Measurements from ENCODE around the gene LIPC.

LIPC gene

GRCh38 chr15:58521293-58521991, 89.7 kb downstream of the LIPC start:
- peak; percentile 68 for DNase-seq

GRCh38 chr15:58522391-58522790, 90.6 kb downstream of the LIPC start:
- no peak for DNase-seq

GRCh38 chr15:58522865-58523264, 91.1 kb downstream of the LIPC start:
- DNase-seq: no peak

DNA sequence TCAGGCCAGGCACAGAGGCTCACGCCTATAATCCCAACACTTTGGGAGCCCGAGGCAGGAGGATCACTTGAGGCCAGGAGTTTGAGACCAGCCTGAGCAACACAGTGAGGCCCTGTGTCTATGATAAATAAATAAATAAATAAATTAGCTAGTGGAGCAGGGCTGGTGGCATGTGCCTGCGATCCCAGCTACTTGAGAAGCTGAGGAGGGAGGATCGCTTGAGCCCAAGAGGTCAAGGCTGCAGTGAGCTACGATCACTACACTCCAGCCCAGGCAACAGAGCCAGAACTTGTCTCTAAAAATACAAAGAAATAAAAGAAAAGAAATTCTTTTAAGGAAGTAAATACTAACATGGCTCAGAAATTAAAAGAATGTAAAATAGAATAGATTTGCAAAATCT, 91.8 kb downstream of the LIPC start:
- no peak for DNase-seq

DNA sequence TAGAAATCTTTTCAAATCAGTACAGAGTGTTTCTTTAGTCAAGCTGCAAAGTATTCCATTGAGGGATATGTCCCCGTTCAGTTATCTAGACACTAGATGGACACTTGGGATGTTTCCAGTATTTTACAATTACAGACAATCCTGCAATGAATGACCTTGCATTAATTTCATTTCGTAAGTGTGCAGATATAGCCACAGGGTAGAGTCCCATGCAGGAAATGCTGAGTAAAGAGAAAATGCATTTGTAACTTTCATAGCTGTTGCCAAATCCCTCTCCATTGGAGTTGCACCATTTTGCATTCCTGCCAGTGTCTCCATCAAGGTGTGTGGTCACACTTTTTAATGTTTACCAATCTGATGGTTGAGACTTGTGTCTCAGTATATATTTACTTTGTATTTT, 92.5 kb downstream of the LIPC start:
- DNase-seq: no peak

DNA sequence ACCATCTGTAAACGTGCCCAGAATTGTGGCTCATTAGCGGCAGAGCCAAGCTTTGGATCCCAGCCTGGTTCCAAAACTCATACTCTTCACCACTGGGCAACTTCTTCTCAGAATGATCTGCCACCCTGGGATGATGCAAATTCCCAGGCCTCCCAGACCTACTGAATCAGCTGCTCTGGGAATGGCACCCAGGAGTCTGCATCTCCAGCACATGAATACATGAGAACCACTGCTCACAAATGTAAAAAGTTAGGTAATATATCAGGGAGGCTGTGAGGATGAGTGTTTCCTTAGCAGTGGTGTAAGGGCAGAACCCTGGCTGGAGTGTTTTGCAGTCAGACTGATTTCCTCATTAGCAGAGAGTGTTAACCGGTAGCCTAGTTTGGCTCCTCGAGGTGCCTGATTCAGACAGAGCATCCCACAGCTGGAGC, 94.2 kb downstream of the LIPC start:
- no peak for DNase-seq

- DNase-seq: no peak
Observed at GRCh38 chr15:58526647-58527192, 94.9 kb downstream of the LIPC start.

GRCh38 chr15:58527573-58528187, 95.9 kb downstream of the LIPC start:
- DNase-seq: no peak

DNA sequence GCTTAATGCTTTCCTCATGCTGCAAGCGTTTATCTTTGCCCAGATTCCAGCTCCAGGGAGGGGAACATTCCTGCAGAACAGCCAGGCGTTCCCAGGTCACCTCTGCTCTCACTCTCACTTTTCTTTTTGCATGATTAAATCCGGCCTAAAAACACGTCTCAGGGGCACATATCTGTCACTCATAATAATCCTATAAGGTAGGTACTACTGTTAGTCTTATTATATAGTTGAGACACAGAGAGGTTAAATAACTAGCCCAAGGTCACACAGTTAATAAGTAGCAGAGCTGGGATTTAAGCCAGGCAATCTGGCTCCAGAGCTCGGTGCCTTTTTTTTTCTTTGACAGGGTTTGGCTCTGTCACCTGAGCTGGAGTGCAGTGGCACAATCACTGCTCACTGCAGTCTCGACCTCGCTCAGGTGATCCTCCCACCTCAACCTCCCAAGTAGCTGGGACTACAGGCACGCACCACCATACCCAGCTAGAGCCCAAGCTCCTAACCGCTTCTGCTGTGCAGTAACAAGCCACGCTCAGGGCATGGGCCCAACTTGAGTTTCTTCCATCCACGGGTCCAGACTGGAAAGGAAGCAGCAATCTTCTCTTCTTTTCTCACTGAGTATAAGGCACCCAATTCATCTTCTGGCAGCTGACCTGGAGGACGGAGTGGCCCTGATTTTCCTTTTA, 96.5 kb downstream of the LIPC start:
- DNase-seq: no peak

DNA sequence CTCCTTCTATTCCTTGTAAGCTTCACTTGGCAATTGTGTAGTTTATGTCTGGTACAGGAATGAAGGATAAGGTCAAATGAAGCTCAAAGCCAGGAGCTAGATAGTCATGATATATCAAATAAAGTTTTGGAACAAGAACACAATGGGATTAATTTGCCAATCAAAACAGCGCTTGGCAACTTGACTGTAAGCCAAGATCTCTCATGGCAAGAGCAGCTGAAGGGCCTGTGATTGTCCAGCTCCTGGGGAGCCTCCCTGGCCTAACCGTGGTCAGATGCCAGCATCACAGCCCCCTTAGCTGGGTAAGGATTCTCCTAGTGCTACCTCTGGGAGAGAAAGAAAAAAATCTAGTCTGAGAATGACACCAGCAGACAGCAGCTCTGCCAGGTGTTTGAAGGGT, 97.2 kb downstream of the LIPC start:
- no peak for DNase-seq

- no peak for DNase-seq
Observed at GRCh38 chr15:58530056-58530590, 98.3 kb downstream of the LIPC start.

GRCh38 chr15:58532126-58532525, 100.3 kb downstream of the LIPC start:
- no peak for DNase-seq

DNA sequence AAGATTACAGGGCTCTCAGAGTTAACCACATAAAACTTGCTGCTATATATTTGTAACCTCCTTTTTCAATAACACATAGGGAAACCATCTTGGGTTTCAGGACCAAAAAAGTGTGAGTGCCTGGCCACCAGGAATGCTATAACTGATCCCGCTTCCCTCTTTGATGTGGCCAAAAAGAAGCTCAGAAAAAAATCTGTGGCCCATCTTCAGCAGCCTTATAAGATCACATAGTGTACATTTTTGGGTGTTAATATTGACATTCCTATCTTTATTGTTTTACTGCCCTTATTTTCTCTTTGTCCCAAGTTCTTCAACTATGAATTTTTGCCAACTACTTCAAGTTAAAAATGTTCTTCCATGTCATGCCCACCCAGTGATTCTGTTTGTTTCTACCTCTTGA, 102.8 kb downstream of the LIPC start:
- no peak for DNase-seq

DNA sequence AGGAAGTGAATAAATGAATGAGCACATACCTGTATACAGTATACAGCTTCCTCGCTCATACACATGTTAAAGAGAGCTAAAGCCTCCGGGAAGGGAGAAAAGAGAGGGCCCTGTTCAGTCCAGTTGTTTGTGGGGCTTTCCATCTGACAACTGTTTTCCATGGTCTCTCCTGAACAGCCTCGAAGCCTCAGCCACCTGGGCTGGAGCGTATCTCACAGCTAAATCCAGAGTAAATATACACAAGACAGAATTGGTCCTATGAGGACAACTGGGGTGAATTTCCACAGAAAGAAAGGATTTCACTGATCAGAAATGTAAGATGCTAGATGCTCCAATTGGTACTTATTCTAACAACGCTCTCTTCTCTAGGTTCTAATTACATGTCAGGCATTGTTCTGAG, 103.5 kb downstream of the LIPC start:
- peak; percentile 58 for DNase-seq

- peak; percentile 96 for DNase-seq
Observed at GRCh38 chr15:58535894-58536293, 104.1 kb downstream of the LIPC start.

DNA sequence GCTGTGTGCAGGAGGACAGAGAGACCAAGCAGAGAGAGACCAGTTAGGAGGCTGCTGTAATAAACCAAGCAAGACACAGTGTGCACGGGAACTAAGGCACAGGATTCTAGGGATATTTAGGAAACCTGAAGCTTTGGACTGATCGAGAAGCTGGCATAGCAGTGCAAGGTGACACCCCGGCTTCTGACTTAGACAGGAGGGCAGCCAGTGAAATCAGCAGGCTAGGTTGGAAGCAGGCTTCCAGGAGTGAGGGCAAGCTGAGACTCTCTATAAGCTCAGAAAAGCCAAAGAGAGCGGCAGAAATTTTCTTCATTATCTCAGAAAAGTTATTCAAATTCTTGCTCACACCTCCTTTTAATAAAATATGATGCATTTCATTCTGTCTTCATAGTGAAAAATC, 104.6 kb downstream of the LIPC start:
- DNase-seq: no peak

DNA sequence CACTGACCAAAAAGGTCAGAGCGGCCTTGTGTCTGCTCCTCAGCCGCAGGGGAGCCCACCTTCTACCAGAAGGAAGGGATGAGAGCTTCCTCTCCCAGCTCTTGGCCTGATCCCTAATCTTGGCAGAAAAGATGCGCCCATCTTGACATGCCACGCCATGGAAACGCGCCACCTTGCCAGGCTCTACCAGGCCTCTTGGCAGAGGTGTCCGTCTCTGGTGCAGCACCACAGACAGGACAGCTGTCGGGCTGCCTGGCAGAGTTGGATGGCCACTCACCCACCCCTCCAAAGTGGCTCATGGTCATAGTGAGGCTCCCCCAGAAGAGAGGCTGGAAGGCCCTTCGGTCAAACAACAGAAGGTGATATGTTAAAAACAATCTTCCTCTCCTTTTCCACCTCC, 105.2 kb downstream of the LIPC start:
- DNase-seq: no peak

GRCh38 chr15:58538225-58538727, 106.5 kb downstream of the LIPC start:
- no peak for DNase-seq

DNA sequence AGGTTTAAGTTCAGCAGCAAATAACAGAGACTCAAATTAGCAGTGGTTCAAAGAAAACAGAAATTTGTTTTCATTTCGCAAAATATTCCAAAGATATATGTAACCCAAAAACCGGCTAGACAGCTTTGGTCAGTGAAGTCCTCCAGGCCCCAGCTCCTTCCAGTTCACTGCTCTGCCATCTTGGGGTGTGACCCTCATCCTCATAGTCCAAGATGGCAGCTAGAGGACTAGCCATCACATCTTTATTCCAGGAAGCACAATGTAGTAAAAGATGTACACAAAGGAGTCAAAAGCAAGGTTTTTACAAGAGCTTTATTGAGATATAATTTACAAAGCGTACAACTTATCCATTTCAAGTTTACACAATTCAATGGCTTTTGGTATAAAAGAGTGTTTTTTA, 107.1 kb downstream of the LIPC start:
- DNase-seq: no peak

- no peak for DNase-seq
Observed at GRCh38 chr15:58539548-58539947, 107.8 kb downstream of the LIPC start.

DNA sequence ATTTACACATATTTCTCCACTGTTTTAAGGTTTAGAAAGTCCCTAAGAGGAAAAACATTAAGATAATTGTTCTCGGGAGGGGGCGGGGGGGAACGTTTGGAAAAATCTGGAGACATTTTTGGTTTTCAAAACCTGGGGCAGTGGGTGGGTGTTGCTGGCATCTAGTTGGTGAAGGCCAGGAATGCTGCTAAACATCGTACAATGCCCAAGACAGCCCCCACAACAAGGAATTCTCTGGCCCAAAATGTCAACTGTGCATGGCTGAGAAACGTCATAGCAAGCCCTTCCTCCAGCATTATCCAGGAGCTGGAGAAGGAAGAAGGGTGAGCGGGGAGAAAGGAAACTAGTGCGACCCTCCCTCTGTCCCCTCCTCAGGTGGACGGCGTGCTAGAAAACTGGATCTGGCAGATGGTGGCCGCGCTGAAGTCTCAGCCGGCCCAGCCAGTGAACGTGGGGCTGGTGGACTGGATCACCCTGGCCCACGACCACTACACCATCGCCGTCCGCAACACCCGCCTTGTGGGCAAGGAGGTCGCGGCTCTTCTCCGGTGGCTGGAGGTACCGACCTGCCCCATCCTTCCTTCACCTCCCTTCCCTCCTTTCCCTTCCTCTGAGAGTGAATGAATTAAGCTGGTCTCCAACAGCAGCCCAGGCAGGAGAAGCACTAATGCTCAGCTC, 109.8 kb downstream of the LIPC start:
- DNase-seq: no peak

- DNase-seq: no peak
Observed at GRCh38 chr15:58543664-58544335, 112.0 kb downstream of the LIPC start.
